WERI-Rb-1 (cell line): ENCODE data around the gene SUV39H1.
"Not testable (repeated sequence)": the region's sequence is repeated elsewhere in the genome, so short reads cannot be mapped to it uniquely, and the experiment has no call there.

Experiments used
- DNase-seq: peaks from one replicate; pipeline ENCODE4 v3.0.0-alpha.2; 2020
- H3K27ac ChIP-seq: fragments of 250-450 bp; sonication (Bioruptor Pico); 2 replicates; pipeline ENCODE4 v1.5.1; 2020; ENCODE audit warnings: mild to moderate bottlenecking, moderate library complexity
- H3K27me3 ChIP-seq: fragments of 250-450 bp; sonication (Bioruptor Pico); 2 replicates; pipeline ENCODE4 v1.5.1; 2021; ENCODE audit warnings: mild to moderate bottlenecking, low read depth, moderate library complexity; ENCODE audit not compliant: insufficient read depth, severe bottlenecking
- H3K36me3 ChIP-seq: fragments of 250-450 bp; sonication (Bioruptor Pico); 2 replicates; pipeline ENCODE4 v1.5.1; 2020; ENCODE audit warnings: mild to moderate bottlenecking, moderate library complexity
- H3K4me3 ChIP-seq: 2 replicates; pipeline ENCODE4 v1.5.1; 2011; ENCODE audit warnings: low read depth, mild to moderate bottlenecking, control low read depth, low read length
- H3K9me3 ChIP-seq: fragments of 250-450 bp; sonication (Bioruptor Pico); 2 replicates; pipeline ENCODE4 v1.5.1; 2021; ENCODE audit warnings: mild to moderate bottlenecking, moderate library complexity; ENCODE audit not compliant: severe bottlenecking
- TF ChIP-seq, protein P1 (sequence below): IDR thresholded peaks from 2 replicates; pipeline ENCODE4 v1.5.1; 2011; ENCODE audit warnings: low read depth, mild to moderate bottlenecking, control low read depth, inconsistent platforms, low read length

Gene SUV39H1

DNA sequence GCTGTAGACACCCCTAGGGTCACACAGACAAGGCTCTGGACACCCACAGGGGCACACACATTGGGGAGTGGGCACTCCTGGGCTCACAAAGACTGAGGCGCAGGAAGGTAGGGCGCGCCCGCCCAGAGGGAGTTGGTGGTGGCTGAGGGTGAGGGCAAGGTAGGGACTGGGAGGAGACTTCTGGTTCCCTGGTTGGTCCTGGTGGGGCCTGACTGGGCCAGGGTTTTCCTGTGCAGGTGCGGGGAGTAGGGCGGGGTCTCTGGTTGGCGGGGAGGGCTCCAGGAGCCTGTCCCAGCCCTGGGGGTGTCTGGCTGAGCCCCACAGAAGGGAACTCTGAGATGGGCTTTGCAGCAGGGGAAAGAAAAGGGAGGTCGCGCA, 19.7 kb upstream of the SUV39H1 start:
- no peak for DNase-seq
- no peaks in the 10 kb centered on the region for H3K36me3 ChIP-seq
- peaks cover 16% of the 10 kb centered on the region for H3K27me3 ChIP-seq
- no peaks in the 10 kb centered on the region for H3K9me3 ChIP-seq
- H3K27ac ChIP-seq: peak overlapping the region; percentile 84
- TF ChIP-seq, protein P1, sequence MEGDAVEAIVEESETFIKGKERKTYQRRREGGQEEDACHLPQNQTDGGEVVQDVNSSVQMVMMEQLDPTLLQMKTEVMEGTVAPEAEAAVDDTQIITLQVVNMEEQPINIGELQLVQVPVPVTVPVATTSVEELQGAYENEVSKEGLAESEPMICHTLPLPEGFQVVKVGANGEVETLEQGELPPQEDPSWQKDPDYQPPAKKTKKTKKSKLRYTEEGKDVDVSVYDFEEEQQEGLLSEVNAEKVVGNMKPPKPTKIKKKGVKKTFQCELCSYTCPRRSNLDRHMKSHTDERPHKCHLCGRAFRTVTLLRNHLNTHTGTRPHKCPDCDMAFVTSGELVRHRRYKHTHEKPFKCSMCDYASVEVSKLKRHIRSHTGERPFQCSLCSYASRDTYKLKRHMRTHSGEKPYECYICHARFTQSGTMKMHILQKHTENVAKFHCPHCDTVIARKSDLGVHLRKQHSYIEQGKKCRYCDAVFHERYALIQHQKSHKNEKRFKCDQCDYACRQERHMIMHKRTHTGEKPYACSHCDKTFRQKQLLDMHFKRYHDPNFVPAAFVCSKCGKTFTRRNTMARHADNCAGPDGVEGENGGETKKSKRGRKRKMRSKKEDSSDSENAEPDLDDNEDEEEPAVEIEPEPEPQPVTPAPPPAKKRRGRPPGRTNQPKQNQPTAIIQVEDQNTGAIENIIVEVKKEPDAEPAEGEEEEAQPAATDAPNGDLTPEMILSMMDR: no peak
- H3K4me3 ChIP-seq: peak overlapping the region; percentile 51

DNA sequence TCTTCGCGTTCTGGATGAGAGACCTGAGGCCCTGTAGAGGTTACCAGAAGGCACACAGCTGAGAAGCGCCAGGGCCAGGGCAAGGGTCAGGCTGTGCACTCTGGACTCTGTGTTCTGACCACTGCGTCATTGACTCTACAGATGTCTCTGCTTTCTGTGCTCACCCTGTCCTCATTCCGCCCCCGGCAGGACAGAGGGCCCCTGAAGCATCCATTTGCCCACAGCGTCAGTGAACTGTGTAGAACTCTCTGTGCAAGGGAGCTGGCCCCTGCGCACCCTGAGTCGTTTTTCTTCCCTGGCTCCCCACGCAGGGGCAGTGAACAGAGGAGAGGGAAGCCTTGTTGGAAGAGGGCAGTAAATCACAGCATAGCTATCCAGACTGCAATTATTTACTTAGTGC, 19.0 kb upstream of the SUV39H1 start:
- Histone ChIP-seq H3K27me3 (peaks cover 14% of the 10 kb centered on the region), H3K36me3 (no peaks in the 10 kb centered on the region), H3K27ac (no peak overlapping the region), H3K4me3 (no peak overlapping the region), H3K9me3 (no peaks in the 10 kb centered on the region)
- DNase-seq: no peak
- TF ChIP-seq, protein P1: no peak

DNA sequence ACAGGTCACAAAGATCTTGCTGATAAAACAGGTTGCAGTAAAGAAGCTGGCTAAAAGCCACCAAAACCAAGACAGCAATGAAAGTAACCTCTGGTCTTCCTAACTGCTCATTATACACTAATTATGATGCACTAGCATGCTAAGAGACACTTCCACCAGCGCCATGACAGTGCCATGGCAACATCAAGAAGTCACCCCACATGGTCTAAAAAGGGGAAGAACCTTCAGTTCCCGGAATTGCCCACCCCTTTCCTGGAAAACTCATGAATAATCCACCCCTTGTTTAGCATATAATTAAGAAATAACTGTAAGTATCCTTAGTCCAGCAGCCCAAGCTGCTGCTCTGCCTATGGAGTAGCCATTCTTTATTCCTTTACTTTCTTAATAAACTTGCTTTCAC, 16.1 kb upstream of the SUV39H1 start:
- not testable (repeated sequence) for H3K27me3 ChIP-seq, H3K27ac ChIP-seq, H3K9me3 ChIP-seq, DNase-seq, H3K4me3 ChIP-seq, H3K36me3 ChIP-seq

DNA sequence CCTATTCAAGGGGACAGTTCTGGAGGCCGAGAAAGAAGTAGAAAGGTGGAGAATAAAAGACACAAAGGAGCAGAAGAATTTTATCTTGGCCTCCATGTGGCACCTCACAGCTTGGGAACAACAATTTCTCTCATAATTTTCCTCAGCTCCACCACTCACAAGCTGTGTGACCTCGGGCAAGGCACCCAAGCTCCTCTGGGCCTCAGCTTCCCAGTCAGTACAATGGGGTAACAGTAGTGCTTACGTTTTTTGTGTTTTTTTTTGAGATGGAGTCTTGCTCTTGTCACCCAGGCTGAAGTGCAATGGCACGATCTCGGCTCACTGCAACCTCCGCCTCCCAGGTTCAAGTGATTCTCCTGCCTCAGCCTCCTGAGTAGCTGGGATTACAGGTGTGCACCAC, 15.6 kb upstream of the SUV39H1 start:
- not testable (repeated sequence) for H3K27me3 ChIP-seq, H3K36me3 ChIP-seq, H3K27ac ChIP-seq, H3K9me3 ChIP-seq, DNase-seq, H3K4me3 ChIP-seq

DNA sequence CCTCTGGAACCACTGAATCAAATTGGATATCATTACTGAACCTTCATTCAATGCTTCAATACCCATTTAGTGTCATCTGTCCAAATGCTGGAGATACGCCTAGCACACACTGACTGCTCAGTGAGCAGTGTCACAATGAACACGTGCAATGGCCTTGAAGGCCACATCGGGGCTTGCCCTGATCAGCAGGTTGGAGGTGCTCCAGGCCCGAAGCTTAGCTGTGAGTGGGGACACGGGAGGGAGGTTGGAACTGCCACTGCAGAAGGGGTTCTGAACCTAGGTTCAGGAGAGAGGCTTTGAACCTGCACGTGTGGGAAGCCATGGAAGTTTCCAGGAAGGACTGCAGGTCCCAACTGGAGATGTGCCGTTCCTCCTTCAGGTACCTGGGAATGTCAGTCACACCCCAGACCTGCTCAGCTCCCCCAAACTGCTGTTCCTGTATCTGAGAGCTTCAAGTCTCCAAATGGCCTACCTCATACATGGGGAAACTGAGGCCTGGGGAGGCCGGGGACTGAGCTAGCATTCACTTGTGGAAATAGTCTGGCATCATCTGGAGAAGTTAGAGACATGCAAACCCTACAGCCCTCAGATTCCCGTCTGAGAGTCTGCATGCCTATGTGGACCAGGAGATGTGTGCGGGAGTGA, 14.9 kb upstream of the SUV39H1 start:
- no peak overlapping the region for H3K4me3 ChIP-seq
- H3K27me3 ChIP-seq: peaks cover 9% of the 10 kb centered on the region
- TF ChIP-seq, protein P1: no peak
- H3K36me3 ChIP-seq: no peaks in the 10 kb centered on the region
- no peaks in the 10 kb centered on the region for H3K9me3 ChIP-seq
- H3K27ac ChIP-seq: no peak overlapping the region
- DNase-seq: no peak

DNA sequence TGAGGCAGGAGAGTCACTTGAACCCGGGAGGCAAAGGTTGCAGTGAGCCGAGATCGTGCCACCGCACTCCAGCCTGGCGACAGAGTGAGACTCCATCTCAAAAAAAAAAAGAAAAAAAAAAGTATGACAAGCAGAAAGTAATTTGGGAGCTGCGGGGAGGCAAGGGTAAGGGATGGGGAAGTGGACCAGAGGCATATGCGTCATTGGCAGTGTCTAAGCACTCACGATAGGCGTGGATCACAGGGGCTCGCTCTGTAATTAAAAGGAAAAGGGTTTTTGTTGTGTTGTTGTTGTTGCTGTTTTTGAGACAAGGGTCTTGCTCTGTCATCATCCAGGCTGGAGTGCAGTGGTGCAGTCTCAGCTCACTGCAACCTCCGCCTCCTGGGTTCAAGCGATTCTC, 13.7 kb upstream of the SUV39H1 start:
- peaks cover 11% of the 10 kb centered on the region for H3K27me3 ChIP-seq
- H3K4me3 ChIP-seq, H3K36me3 ChIP-seq, DNase-seq, H3K9me3 ChIP-seq, H3K27ac ChIP-seq: not testable (repeated sequence)

DNA sequence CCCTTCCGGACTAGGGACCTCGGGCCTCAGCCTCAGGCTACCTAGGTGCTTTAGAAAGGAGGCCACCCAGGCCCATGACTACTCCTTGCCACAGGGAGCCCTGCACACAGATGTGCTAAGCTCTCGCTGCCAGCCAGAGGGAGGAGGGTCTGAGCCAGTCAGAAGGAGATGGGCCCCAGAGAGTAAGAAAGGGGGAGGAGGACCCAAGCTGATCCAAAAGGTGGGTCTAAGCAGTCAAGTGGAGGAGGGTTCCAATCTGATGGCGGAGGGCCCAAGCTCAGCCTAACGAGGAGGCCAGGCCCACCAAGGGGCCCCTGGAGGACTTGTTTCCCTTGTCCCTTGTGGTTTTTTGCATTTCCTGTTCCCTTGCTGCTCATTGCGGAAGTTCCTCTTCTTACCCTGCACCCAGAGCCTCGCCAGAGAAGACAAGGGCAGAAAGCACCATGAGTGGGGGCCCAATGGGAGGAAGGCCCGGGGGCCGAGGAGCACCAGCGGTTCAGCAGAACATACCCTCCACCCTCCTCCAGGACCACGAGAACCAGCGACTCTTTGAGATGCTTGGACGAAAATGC, 13.0 kb upstream of the SUV39H1 start, which contains the start of gene WAS:
Gene WAS (plus strand): TSS at position 389 of the 572 bp plus-strand sequence. CDS start 55 bp downstream, at position 444.
- Histone ChIP-seq H3K27ac (no peak within 1 kb of the TSS), H3K27me3 (peaks cover 11% of the 10 kb centered on the region), H3K4me3 (no peak within 1 kb of the TSS), H3K36me3 (no peaks in the 10 kb centered on the region), H3K9me3 (no peaks in the 10 kb centered on the region)
- DNase-seq: no peak
- TF ChIP-seq, protein P1: no peak
